ENCODE data around the gene MAZ.

Gene MAZ

DNA sequence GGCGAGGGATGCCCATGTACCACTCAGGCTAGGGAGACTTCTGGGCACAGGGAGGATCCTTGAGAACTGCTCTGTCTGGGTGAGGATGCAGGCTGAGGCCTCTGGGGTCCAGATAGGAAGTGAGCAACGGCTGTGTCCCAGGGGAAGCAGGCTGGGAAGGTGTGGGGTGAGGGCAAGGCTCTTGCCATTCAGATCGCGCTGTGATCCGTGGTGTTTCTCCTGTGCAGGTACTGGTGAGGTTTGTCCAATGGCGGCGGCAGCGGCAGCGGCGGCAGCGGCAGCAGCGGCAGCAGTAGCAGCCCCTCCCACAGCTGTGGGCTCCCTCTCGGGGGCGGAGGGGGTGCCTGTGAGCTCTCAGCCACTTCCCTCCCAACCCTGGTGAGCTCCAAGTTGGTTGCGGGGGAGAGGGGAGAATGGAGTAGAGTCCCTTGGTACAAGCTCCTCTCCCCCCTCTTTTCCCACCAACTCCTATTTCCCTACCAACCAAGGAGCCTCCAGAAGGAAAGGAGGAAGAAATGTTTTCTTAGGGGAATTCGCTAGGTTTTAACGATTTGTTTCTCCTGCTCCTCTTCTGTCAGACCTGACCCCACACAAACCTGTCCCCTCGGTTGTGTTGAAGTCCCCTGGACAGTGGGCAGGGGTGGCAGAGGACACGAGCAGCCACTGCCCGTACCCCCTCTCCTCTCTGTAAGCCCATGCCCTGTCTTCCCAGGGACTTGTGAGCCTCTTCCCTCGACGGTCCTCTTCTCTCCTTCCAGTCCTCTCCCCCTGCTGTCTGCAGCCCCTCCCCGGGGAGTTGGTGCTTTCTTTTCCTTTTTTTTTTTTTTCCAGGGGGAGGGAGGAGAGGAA is 3.7 kb downstream of the MAZ start:
- no peak for FAIRE-seq

GRCh38 chr16:29810699-29811169 is 4.4 kb downstream of the MAZ start:
- FAIRE-seq: no peak

- FAIRE-seq: peak; percentile 75
Measured at GRCh38 chr16:29811170-29811895, 5.0 kb downstream of the MAZ start.

GRCh38 chr16:29811896-29812665 is 5.8 kb downstream of the MAZ start, which contains the start of gene PRRT2:
PRRT2 (plus strand) TSS chr16:29812193; CDS start chr16:29813055, 862 bp downstream.
- FAIRE-seq: no peak

- FAIRE-seq: no peak
Measured at GRCh38 chr16:29812754-29813643, 6.7 kb downstream of the MAZ start.

GRCh38 chr16:29813644-29814562 is 7.6 kb downstream of the MAZ start:
- no peak for FAIRE-seq

- FAIRE-seq: no peak
Measured at GRCh38 chr16:29814592-29814991, 8.3 kb downstream of the MAZ start.

DNA sequence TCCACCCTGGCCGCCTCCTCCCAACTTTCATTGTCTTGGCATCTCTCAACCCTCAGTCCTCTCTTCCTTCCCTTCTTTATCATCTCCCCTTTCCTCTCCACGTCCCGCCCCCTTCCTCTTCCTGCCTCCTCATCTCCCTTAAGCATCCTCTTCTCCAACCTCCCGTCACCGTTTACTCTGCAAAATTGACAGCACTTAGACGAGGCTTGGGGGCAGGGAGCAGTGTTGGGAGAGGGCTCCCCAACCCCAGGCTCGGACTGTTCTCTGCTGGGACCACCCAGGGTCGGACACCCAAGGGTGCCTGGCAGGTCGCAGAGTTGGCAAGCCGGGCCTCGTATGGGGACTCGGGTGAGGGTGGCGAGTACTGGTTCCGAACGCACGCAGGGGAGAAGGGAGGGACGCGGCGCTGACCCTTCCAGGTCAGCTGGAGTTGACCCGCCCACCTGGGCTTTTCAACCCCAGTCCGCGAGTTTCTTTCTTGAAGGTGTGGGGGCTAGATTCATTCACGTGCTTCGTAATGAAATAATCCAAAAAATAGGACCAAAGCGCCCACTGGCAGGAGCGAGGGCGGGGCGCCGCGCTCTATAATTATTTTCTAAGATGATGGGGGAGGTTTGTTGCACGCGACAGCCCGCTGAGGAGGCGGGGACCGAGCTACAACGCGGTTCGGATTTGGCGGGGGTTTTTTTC is 8.8 kb downstream of the MAZ start:
- FAIRE-seq: no peak

- no peak for FAIRE-seq
Measured at GRCh38 chr16:29815793-29816693, 9.7 kb downstream of the MAZ start, which contains the start of gene PAGR1. PAGR1 (plus strand) TSS chr16:29816152; CDS start chr16:29816526, 374 bp downstream.

DNA sequence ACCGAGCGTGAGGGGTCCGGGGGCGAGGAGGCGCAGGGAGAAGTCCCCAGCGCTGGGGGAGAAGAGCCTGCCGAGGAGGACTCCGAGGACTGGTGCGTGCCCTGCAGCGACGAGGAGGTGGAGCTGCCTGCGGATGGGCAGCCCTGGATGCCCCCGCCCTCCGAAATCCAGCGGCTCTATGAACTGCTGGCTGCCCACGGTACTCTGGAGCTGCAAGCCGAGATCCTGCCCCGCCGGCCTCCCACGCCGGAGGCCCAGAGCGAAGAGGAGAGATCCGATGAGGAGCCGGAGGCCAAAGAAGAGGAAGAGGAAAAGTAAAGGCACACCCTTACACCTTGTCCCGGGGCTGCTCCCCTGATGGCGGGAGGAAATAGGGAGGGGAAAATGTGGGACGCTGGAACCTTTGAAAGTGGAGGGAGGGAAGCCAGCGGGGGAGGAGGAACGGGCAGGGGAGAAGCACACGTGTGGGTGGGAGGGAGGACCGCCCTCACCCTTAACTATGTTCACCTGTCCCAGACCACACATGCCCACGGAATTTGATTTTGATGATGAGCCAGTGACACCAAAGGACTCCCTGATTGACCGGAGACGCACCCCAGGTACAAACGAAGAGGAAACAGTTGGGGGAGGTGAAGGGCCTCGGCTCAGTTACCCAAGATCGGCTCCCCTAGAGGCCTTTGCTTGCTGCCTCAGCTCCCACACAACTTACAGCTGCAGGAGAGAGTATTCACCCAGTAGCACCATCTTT is 10.5 kb downstream of the MAZ start:
- FAIRE-seq: no peak

- FAIRE-seq: no peak
Measured at GRCh38 chr16:29818082-29818481, 11.8 kb downstream of the MAZ start.

DNA sequence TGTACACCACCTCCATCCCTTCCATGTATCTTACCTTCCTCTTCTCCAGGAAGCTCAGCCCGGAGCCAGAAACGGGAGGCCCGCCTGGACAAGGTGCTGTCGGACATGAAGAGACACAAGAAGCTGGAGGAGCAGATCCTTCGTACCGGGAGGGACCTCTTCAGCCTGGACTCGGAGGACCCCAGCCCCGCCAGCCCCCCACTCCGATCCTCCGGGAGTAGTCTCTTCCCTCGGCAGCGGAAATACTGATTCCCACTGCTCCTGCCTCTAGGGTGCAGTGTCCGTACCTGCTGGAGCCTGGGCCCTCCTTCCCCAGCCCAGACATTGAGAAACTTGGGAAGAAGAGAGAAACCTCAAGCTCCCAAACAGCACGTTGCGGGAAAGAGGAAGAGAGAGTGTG is 13.2 kb downstream of the MAZ start:
- FAIRE-seq: no peak

- no peak for FAIRE-seq
Measured at GRCh38 chr16:29820271-29820701, 14.0 kb downstream of the MAZ start, which contains the start of gene MVP. MVP (plus strand) TSS chr16:29820462; CDS start chr16:29830550, 10,088 bp downstream.

GRCh38 chr16:29820730-29821642 is 14.7 kb downstream of the MAZ start:
- FAIRE-seq: no peak

GRCh38 chr16:29821643-29822115 is 15.3 kb downstream of the MAZ start:
- FAIRE-seq: no peak

- no peak for FAIRE-seq
Measured at GRCh38 chr16:29824589-29825144, 18.3 kb downstream of the MAZ start.

Data from colon (tissue), 2 donors.